ENCODE results near the gene HHIPL1.
"Not testable (repeated sequence)": the region's sequence is repeated elsewhere in the genome, so short reads cannot be mapped to it uniquely, and the experiment has no call there.

Gene HHIPL1

DNA sequence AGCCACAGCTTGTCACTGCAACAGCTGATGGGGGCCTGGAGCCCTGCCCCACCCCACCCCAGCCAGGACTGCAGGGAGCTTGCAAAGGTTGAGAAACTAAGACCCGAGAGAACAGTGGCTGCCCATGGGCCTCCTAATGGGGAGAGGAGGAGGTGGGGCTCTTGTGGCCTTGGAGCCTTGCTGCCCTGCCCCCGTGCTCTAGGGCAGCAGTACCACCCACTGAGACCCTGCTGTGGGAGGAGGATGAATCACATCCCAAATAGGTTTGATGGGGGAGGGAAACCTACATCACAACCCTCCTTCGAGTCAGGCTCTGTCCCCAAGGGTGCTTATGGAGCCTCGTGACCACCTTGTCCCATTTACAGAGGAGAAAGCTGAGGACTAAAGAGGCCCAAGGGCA is 15.9 kb downstream of the HHIPL1 start:
- no peak overlapping the region for H3K27ac ChIP-seq (ENCODE audit: low read length)
- TF ChIP-seq CTCF (IDR thresholded peaks at IDR 0.05; ENCODE audit: low read depth, low read length) (no peak), EZH2phosphoT487 (IDR thresholded peaks at IDR 0.05; ENCODE audit: low read depth) (no peak)

GRCh38 chr14:99661206-99661605 is 16.3 kb downstream of the HHIPL1 start:
- peaks cover 12% of the 10 kb centered on the region for H3K4me1 ChIP-seq (ENCODE audit: low read length)
- H3K27ac ChIP-seq (ENCODE audit: low read length); H3K9ac ChIP-seq (ENCODE audit: low read length); H2AFZ ChIP-seq (ENCODE audit: low read depth, low read length); H3K9me3 ChIP-seq (ENCODE audit: insufficient read depth, low read length); H4K20me1 ChIP-seq (ENCODE audit: insufficient read depth, low read length); H3K36me3 ChIP-seq (replicated peaks; ENCODE audit: low read depth, low read length); H3K4me2 ChIP-seq (ENCODE audit: low read length); H3K79me2 ChIP-seq (ENCODE audit: low read length); H3K27me3 ChIP-seq (ENCODE audit: low read depth, low read length); H3K4me3 ChIP-seq (ENCODE audit: low read length): not testable (repeated sequence)

More for the DNA sequence above, 15.9 kb downstream of the HHIPL1 start:
- peaks cover 4% of the 10 kb centered on the region for H3K27me3 ChIP-seq (ENCODE audit: low read depth, low read length)
- no peak overlapping the region for H2AFZ ChIP-seq (ENCODE audit: low read depth, low read length)
- no peak overlapping the region for H3K4me2 ChIP-seq (ENCODE audit: low read length)
- no peaks in the 10 kb centered on the region for H3K79me2 ChIP-seq (ENCODE audit: low read length)
- no peaks in the 10 kb centered on the region for H3K9me3 ChIP-seq (ENCODE audit: insufficient read depth, low read length)
- H4K20me1 ChIP-seq (ENCODE audit: insufficient read depth, low read length): no peaks in the 10 kb centered on the region
- no peak overlapping the region for H3K9ac ChIP-seq (ENCODE audit: low read length)
- no peak overlapping the region for H3K4me3 ChIP-seq (ENCODE audit: low read length)
- peaks cover 12% of the 10 kb centered on the region for H3K4me1 ChIP-seq (ENCODE audit: low read length)
- H3K36me3 ChIP-seq (replicated peaks; ENCODE audit: low read depth, low read length): no peaks in the 10 kb centered on the region

DNA sequence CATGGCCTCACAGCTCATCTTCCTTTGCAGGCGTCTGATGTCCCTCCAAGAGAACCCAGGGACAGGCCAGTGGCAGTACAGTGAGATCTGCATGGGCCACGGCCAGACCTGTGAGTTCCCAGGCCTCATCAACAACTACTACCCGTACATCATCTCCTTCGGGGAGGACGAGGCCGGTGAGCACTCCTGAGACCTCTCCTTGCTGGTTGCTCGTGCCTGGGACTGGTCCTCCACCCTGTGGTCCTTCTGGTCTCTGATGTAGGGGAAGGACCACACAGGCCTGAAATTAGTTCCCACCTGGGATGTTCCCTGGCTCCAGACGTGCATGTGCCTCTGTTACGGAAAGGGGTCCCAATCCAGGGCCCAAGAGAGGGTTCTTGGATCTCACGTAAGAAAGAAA is 17.9 kb downstream of the HHIPL1 start:
- Histone ChIP-seq H3K27ac (ENCODE audit: low read length) (no peak overlapping the region), H3K4me2 (ENCODE audit: low read length) (no peak overlapping the region), H3K9ac (ENCODE audit: low read length) (no peak overlapping the region), H3K4me3 (ENCODE audit: low read length) (no peak overlapping the region), H2AFZ (ENCODE audit: low read depth, low read length) (no peak overlapping the region), H4K20me1 (ENCODE audit: insufficient read depth, low read length) (no peaks in the 10 kb centered on the region), H3K79me2 (ENCODE audit: low read length) (no peaks in the 10 kb centered on the region), H3K4me1 (ENCODE audit: low read length) (peaks cover 29% of the 10 kb centered on the region), H3K36me3 (replicated peaks; ENCODE audit: low read depth, low read length) (no peaks in the 10 kb centered on the region), H3K27me3 (ENCODE audit: low read depth, low read length) (peaks cover 4% of the 10 kb centered on the region), H3K9me3 (ENCODE audit: insufficient read depth, low read length) (no peaks in the 10 kb centered on the region)
- TF ChIP-seq CTCF (IDR thresholded peaks at IDR 0.05; ENCODE audit: low read depth, low read length): no peak
- no peak for TF ChIP-seq EZH2phosphoT487 (IDR thresholded peaks at IDR 0.05; ENCODE audit: low read depth)

DNA sequence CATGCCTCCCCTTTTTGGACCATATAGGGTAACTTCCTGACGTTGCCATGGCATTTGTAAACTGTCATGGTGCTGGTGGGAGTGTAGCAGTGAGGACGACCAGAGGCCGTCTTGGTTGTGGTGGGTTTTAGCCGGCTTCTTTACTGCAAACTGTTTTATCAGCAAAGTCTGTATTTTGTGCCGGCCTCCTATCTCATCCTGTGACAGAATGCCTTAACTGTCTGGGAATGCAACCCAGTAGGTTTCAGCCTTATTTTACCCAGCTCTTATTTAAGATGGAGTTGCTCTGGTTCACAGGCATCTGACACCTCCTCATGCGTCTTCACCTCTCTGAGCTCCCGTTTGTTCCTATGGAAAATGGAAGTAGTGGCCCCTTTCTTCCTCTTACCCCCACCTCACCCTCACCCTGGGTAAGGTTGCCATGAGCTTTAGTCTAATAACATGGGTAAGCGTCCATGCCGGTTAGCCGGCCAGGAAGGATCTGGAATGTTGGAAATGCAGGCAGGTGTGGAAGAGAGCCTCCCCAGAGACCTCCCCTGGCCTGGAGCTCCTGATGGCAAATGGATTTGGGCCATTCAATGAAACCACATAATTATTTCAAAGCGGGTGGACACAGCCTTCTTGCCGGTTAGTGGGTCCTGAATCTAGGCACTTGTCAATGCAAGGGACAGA is 18.6 kb downstream of the HHIPL1 start:
- H3K27me3 ChIP-seq (ENCODE audit: low read depth, low read length): peaks cover 4% of the 10 kb centered on the region
- no peak overlapping the region for H3K27ac ChIP-seq (ENCODE audit: low read length)
- no peak overlapping the region for H3K9ac ChIP-seq (ENCODE audit: low read length)
- no peaks in the 10 kb centered on the region for H3K9me3 ChIP-seq (ENCODE audit: insufficient read depth, low read length)
- H3K4me1 ChIP-seq (ENCODE audit: low read length): peaks cover 31% of the 10 kb centered on the region
- TF ChIP-seq EZH2phosphoT487 (IDR thresholded peaks at IDR 0.05; ENCODE audit: low read depth) (no peak), CTCF (IDR thresholded peaks at IDR 0.05; ENCODE audit: low read depth, low read length) (no peak)
- H2AFZ ChIP-seq (ENCODE audit: low read depth, low read length): no peak overlapping the region
- no peaks in the 10 kb centered on the region for H3K79me2 ChIP-seq (ENCODE audit: low read length)
- H3K4me3 ChIP-seq (ENCODE audit: low read length): no peak overlapping the region
- H3K36me3 ChIP-seq (replicated peaks; ENCODE audit: low read depth, low read length): no peaks in the 10 kb centered on the region
- no peak overlapping the region for H3K4me2 ChIP-seq (ENCODE audit: low read length)
- H4K20me1 ChIP-seq (ENCODE audit: insufficient read depth, low read length): no peaks in the 10 kb centered on the region

Data from OCI-LY3 (cell line).